ENCODE data around the gene CYP4F8. TPM values are rescaled to one million over a fixed set of nuclear protein-coding genes. Genes with fewer than 3 reads are reported as not detected.

Gene CYP4F8
- total and polyA plus RNA-seq, 2 donors (not counting 1 experiment from before 2014, with no cell fraction given): not detected

GRCh38 chr19:15656467-15656866 lies 41.4 kb downstream of the CYP4F8 start:
- Histone ChIP-seq H3K4me3 (ENCODE audit: control extremely low read depth in 1 of 5, extremely low read depth in 1 of 5, insufficient read depth in 1 of 5, low read depth in 2 of 5, low read length in 4 of 5) (no peak overlapping the region), H3K4me1 (ENCODE audit: control insufficient read depth in 2 of 2, insufficient read depth in 2 of 2, low read length in 2 of 2) (no peaks in the 10 kb centered on the region), H3K27ac (ENCODE audit: low read length in 2 of 2) (no peak overlapping the region), H2AFZ (ENCODE audit: insufficient read depth, low read depth, low read length, poor library complexity, severe bottlenecking) (no peak overlapping the region), H3K79me2 (ENCODE audit: control insufficient read depth, insufficient read depth, low read length) (no peaks in the 10 kb centered on the region), H3K27me3 (replicated peaks in 1 of 4; ENCODE audit: control extremely low read depth in 1 of 4, control insufficient read depth in 3 of 4, insufficient read depth in 4 of 4, low read length in 3 of 4) (peaks cover 0 to 21% (median 7%) of the 10 kb centered on the region in 4 experiments), H3K4me2 (replicated peaks; ENCODE audit: low read depth, low read length, poor library complexity, severe bottlenecking) (no peak overlapping the region), H3K36me3 (replicated peaks in 1 of 2; ENCODE audit: control extremely low read depth in 1 of 2, control insufficient read depth in 1 of 2, extremely low read depth in 1 of 2, insufficient read depth in 2 of 2, low read length in 1 of 2) (no peaks in the 10 kb centered on the region), H3K9ac (ENCODE audit: low read length) (no peak overlapping the region), H4K20me1 (ENCODE audit: control insufficient read depth, insufficient read depth, low read length, poor library complexity, severe bottlenecking) (no peaks in the 10 kb centered on the region), H3K9me3 (ENCODE audit: control extremely low read depth in 1 of 3, control insufficient read depth in 2 of 3, insufficient read depth in 1 of 3, low read length in 2 of 3) (peaks cover 0 to 11% (median 0%) of the 10 kb centered on the region in 3 donors)
- TF ChIP-seq CTCF (IDR thresholded peaks at IDR 0.05): no peak
- no peak for TF ChIP-seq EZH2 (IDR thresholded peaks at IDR 0.05; ENCODE audit: borderline replicate concordance, insufficient read depth, low read depth, low read length, poor library complexity, severe bottlenecking)
- H3K27me3 Mint-ChIP-seq: peaks cover 48% of the 10 kb centered on the region
- H3K27ac Mint-ChIP-seq: no peak overlapping the region
- DNase-seq: no peak
- no peak for ATAC-seq (ENCODE audit: low read depth)
- no peak overlapping the region for H3K4me3 Mint-ChIP-seq
- intact Hi-C loops (cut with micrococcal nuclease): no loop called here
- no peaks in the 10 kb centered on the region for H3K4me1 Mint-ChIP-seq
- CTCF ChIA-PET: no interaction called here
- H3K9me3 Mint-ChIP-seq (ENCODE audit: insufficient read depth): no peaks in the 10 kb centered on the region
- POLR2A ChIA-PET: no interaction called here

- Histone ChIP-seq H3K27ac (ENCODE audit: low read length in 2 of 2) (no peak overlapping the region), H4K20me1 (ENCODE audit: control insufficient read depth, insufficient read depth, low read length, poor library complexity, severe bottlenecking) (no peaks in the 10 kb centered on the region), H3K4me3 (ENCODE audit: control extremely low read depth in 1 of 5, extremely low read depth in 1 of 5, insufficient read depth in 1 of 5, low read depth in 2 of 5, low read length in 4 of 5) (no peak overlapping the region), H3K9me3 (ENCODE audit: control extremely low read depth in 1 of 3, control insufficient read depth in 2 of 3, insufficient read depth in 1 of 3, low read length in 2 of 3) (peaks cover 0 to 13% (median 0%) of the 10 kb centered on the region in 3 donors), H3K27me3 (replicated peaks in 1 of 4; ENCODE audit: control extremely low read depth in 1 of 4, control insufficient read depth in 3 of 4, insufficient read depth in 4 of 4, low read length in 3 of 4) (peaks cover 0 to 8% (median 3%) of the 10 kb centered on the region in 4 experiments), H2AFZ (ENCODE audit: insufficient read depth, low read depth, low read length, poor library complexity, severe bottlenecking) (no peak overlapping the region), H3K36me3 (replicated peaks in 1 of 2; ENCODE audit: control extremely low read depth in 1 of 2, control insufficient read depth in 1 of 2, extremely low read depth in 1 of 2, insufficient read depth in 2 of 2, low read length in 1 of 2) (no peaks in the 10 kb centered on the region), H3K79me2 (ENCODE audit: control insufficient read depth, insufficient read depth, low read length) (no peaks in the 10 kb centered on the region), H3K4me1 (ENCODE audit: control insufficient read depth in 2 of 2, insufficient read depth in 2 of 2, low read length in 2 of 2) (no peaks in the 10 kb centered on the region), H3K9ac (ENCODE audit: low read length) (no peak overlapping the region), H3K4me2 (replicated peaks; ENCODE audit: low read depth, low read length, poor library complexity, severe bottlenecking) (no peak overlapping the region)
- no peak for DNase-seq
- 77% methylated on average over 4 of the region's 4 CpGs for WGBS (ENCODE audit: insufficient coverage)
- CTCF ChIA-PET: no interaction called here
- intact Hi-C loops (cut with micrococcal nuclease): no loop called here
- no peak for ATAC-seq (ENCODE audit: low read depth)
- no peak overlapping the region for H3K27ac Mint-ChIP-seq
- peaks cover 35% of the 10 kb centered on the region for H3K27me3 Mint-ChIP-seq
- no peak overlapping the region for H3K4me3 Mint-ChIP-seq
- H3K4me1 Mint-ChIP-seq: no peaks in the 10 kb centered on the region
- POLR2A ChIA-PET: no interaction called here
- no peaks in the 10 kb centered on the region for H3K9me3 Mint-ChIP-seq (ENCODE audit: insufficient read depth)
- TF ChIP-seq EZH2 (IDR thresholded peaks at IDR 0.05; ENCODE audit: borderline replicate concordance, insufficient read depth, low read depth, low read length, poor library complexity, severe bottlenecking) (no peak), CTCF (IDR thresholded peaks at IDR 0.05) (no peak)
Measured at GRCh38 chr19:15663247-15663646, 48.2 kb downstream of the CYP4F8 start.

Measured in B cell (primary cell).